ENCODE measurements around the gene BCL11B.

Gene BCL11B

DNA sequence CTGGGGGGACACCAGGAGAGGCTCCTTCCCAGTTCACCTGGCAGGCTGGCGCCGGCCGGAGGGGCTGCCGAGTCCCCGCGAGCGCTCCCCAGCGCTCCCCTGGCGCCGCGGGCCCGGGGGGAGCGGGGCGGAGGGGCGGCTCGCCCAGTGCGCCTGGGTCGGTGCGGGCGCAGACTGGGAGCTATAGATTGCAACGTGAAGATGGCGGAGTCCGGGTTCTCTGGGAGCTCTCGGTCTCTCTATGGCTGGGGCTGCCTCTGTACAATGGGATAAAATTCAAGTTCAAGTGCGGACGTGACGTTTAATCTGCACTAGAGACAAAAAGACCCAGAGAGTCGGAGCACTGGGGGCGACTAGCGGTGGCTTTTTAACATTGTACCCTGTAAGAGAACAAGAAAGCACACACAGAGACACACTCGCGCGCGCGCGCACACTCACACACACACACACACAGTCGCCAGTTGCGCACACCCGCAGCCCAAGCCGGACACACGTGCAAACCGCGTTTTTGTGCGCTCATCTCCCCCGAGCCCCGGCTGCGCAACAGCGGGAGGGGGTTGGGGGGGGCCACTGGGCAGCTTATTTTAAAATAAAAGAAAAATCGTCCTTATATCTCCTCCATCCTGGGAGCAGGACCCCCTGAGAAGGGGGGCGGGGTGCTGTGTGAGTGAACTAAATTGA is at the start of gene BCL11B:
Gene BCL11B, minus strand, starts transcription at position 247 of the 681 bp plus-strand sequence. CDS start 979 bp downstream, outside the sequence.
- Mint-ChIP-seq H3K4me3 (peak within 1 kb of the TSS; percentile 95), H3K4me1 (ENCODE audit: low read depth) (peaks cover 48% of the 10 kb centered on the region), H3K36me3 (ENCODE audit: low read depth) (peaks cover 21% of the 10 kb centered on the region), H3K27me3 (peaks cover 19% of the 10 kb centered on the region), H3K27ac (peak within 1 kb of the TSS; percentile 97), H3K9me3 (no peaks in the 10 kb centered on the region)

DNA sequence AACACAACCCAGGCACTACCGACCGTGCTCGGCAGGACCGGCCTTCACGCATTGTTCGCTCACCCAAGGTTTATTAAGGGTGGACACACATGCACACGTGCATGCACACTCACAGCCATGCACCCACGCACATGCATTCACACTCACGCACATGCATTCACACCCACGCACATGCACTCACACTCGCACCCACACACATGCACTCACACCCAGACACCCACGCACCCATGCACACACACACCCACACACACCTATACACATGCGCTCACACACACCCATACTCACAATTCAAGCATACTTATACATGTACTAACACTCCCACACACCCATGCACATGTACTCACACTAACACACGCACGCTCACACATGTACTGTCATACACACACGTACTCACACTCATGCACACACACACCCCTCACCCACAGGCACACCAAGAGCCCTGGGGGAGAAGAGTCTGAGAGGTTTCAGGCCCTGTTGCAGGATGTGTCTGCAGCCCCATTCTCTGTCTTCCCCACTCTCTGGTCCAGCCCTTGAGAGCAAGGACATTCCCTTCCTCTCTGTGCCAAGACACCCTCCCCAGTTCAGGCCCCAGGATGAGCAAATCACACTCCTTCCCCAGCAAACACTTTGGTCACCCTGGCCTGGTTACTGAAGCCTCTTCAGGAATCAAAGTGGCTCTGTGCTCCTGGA is 49.4 kb upstream of the BCL11B start:
- Mint-ChIP-seq H3K27ac (no peak overlapping the region), H3K9me3 (no peaks in the 10 kb centered on the region), H3K27me3 (no peaks in the 10 kb centered on the region), H3K36me3 (ENCODE audit: low read depth) (no peaks in the 10 kb centered on the region), H3K4me1 (ENCODE audit: low read depth) (peaks cover 8% of the 10 kb centered on the region), H3K4me3 (no peak overlapping the region)

DNA sequence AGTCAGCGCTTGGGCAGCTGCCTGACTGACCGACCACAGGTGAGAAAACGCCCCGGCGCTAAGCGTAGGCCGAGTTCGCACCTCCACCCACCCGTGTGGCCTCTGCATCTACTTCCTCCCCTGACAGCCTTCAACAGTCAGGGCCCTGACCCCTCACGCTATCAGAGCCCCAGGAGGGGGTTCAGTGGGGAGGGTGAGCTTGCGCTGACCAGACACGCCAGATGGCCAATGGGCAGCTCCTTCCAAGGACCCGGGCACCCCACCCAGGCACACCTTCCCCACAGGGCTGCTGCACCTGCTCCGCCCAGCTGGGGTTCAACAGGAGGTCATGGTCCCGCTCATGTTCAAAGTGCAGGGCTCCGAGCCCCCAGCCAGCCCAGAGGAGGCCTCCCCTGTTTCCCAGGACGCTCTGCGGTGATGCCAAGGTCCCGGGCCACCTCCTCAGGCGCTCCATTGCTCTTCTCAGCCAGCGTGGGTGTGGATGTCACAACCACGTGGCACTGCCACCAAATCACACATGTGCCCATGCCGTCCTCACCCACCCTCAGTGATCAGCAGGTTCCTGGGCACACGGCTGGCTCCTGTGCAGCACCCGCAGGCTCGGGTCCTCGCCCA is 48.7 kb upstream of the BCL11B start:
- Mint-ChIP-seq H3K9me3 (no peaks in the 10 kb centered on the region), H3K27ac (no peak overlapping the region), H3K27me3 (no peaks in the 10 kb centered on the region), H3K36me3 (ENCODE audit: low read depth) (no peaks in the 10 kb centered on the region), H3K4me3 (no peak overlapping the region), H3K4me1 (ENCODE audit: low read depth) (peaks cover 8% of the 10 kb centered on the region)

DNA sequence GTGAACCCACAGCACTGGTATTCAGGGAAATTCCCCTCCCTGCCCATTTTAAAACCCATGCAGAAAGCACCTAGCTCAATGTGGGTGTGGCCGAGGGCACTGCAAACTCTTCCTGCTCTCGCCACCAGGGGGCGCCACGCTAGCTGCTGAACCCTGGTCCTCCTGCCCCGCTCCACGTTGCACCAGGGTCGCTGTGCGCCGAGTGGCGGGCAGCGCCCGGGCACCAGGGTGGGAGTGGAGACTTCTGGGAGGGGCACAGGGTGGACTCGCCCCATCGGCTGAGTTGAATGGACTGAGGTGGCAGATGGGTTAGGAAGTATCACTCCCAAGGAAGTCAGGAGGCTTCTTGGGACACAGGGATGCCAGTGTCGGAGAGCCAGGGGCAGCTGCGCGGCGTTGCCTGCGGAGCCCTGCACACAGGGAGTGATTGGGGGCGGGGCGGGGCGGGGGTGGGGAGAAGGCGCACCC is 48.1 kb upstream of the BCL11B start:
- Mint-ChIP-seq H3K27ac (no peak overlapping the region), H3K4me3 (no peak overlapping the region), H3K36me3 (ENCODE audit: low read depth) (no peaks in the 10 kb centered on the region), H3K4me1 (ENCODE audit: low read depth) (peaks cover 8% of the 10 kb centered on the region), H3K27me3 (no peaks in the 10 kb centered on the region), H3K9me3 (no peaks in the 10 kb centered on the region)

DNA sequence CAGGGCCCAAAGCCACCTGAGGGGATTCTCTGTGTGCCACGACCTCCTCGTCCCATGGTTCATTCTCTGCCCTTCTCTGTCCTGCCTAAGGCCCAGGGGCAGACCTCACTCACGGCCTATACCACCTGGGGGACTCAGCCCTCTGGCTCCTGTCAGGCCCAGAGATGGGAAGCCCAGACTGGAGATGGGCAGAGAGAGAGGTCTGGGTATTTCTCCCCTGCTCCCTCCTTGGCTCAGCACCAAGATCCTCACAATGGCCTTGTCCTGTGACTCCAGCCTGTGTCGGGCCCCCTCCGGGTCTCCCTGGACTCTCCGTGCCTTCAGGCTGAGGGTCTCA is 46.9 kb upstream of the BCL11B start:
- H3K27me3 Mint-ChIP-seq = peaks cover 3% of the 10 kb centered on the region
- no peaks in the 10 kb centered on the region for H3K9me3 Mint-ChIP-seq
- peaks cover 8% of the 10 kb centered on the region for H3K4me1 Mint-ChIP-seq (ENCODE audit: low read depth)
- no peaks in the 10 kb centered on the region for H3K36me3 Mint-ChIP-seq (ENCODE audit: low read depth)
- no peak overlapping the region for H3K27ac Mint-ChIP-seq
- H3K4me3 Mint-ChIP-seq = no peak overlapping the region

DNA sequence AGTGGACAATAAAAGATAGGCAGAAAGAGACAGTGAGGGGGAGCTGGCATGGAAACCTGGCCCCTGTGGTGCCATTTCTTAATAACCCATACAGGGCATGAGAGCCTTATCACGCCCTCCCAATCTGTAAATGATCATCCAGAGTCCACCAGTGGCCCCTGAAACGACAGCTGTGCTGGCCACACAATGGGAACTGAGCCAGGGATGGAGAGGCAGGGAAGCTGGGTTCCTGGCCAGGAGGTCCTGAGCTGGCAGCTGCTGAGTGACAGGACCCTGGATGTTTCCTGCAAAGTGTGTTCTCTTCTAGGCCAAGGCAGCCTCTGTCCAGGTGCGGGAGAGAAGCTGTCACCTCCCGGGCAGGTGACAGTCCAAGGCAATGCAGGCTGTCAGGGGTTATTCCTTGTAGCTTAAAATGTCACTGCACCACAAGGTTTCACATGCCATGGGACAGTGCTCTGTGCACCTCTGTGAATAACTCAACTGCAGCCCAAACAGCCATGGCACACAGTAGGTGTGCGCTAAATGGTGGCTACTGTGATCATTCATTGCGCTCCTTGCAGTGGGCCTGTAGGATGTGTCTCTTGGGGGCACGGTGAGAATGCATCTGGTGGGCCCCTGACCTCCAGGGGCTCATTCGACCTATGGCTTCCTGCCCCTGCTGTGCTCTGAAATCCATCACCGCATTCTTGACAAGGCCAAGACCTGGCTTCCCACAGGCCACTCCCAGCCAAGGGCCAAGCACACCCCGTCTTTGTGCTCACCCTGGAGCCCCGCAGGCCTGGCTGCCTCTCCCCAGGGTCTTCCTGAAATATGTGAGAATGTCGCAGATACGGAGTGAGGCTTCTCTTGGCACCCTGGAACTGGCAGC is 46.3 kb upstream of the BCL11B start:
- Mint-ChIP-seq H3K4me1 (ENCODE audit: low read depth) (peaks cover 8% of the 10 kb centered on the region), H3K27ac (no peak overlapping the region), H3K9me3 (no peaks in the 10 kb centered on the region), H3K4me3 (no peak overlapping the region), H3K36me3 (ENCODE audit: low read depth) (no peaks in the 10 kb centered on the region), H3K27me3 (peaks cover 3% of the 10 kb centered on the region)

DNA sequence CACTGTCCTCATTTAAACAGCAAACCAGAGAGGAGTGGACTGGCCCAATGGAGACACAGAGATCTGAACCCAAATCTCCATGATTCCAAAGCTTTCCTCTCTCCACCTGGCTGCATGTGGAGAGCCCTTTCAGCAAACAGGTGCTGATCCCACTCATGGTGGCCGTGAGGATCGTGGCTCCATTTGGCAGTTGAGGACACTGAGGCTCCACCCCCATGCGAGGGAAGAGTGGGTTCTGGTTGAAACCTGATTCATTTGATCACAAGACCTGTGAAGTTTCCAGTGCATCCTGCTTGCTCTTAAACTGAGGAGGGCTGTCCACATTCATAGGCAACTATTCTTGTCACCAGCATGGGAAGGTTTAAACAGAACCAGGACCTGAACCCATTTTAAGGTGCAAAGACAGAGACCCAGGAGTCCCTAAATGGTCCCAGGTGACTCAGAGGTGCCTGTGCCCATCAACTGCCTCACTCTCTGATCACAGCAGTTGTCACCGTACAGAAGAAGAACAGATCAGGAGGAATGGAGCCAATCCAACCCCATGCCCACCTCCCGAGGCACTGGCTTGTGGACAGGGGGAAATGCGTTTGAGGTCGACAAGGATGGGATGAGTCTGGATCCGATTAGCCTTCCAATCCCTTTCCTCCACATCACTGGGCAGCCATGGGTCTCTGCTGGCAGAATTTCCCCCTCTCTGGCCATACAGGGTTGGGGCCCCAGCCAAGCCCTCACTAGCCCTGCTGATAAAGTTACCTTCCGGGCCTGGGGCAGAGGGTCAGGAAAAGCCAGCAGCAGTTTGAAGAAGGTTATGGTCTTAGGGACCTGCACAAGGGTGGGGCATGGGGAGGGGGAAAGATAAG is 45.5 kb upstream of the BCL11B start:
- H3K9me3 Mint-ChIP-seq = no peaks in the 10 kb centered on the region
- H3K36me3 Mint-ChIP-seq (ENCODE audit: low read depth) = no peaks in the 10 kb centered on the region
- H3K27me3 Mint-ChIP-seq = peaks cover 3% of the 10 kb centered on the region
- H3K4me3 Mint-ChIP-seq = no peak overlapping the region
- H3K27ac Mint-ChIP-seq = no peak overlapping the region
- peaks cover 8% of the 10 kb centered on the region for H3K4me1 Mint-ChIP-seq (ENCODE audit: low read depth)

DNA sequence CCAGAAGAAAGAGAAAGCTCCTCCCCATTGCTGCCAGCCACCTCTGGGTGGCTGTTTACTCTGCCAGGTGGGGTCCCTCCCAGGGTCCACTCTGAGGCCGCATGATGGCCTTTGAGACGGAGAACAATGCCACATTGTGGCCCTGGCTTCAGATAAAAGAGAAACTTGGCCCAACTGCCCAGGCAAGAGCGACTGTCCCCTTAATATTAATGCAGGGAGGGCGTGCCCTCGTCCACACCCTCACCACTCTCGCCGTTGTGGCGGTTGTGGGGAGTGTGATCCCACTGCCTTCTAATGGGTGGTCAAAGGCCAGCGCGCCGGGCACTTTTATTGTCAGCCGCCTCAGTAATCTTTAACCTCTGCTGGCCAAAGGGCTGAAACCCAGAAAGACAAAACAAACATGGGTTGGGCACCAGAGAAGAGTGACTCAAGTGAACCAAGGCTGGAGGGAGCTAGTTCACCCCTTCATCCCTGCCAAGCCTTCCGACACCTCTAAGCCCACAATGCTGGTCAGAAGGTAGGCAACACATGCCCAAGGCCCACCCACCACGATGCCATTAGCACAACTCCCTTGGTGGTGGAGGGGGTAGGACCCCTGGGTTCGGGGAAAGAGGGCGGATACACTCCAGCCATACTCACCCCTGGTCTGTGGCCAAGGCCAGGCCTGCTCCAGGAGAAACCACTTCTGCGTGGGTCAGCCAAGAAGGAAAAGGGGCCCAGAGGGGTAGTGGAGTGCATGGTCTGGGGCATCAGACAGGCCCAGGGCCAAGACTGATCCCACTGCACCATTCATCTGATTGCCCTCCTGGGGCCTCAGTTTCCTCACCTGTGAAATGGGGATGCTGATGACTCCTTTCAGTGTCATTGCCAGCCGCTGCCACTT is 44.5 kb upstream of the BCL11B start:
- Mint-ChIP-seq H3K4me1 (ENCODE audit: low read depth) (peaks cover 8% of the 10 kb centered on the region), H3K9me3 (no peaks in the 10 kb centered on the region), H3K4me3 (no peak overlapping the region), H3K36me3 (ENCODE audit: low read depth) (no peaks in the 10 kb centered on the region), H3K27ac (no peak overlapping the region), H3K27me3 (peaks cover 3% of the 10 kb centered on the region)

DNA sequence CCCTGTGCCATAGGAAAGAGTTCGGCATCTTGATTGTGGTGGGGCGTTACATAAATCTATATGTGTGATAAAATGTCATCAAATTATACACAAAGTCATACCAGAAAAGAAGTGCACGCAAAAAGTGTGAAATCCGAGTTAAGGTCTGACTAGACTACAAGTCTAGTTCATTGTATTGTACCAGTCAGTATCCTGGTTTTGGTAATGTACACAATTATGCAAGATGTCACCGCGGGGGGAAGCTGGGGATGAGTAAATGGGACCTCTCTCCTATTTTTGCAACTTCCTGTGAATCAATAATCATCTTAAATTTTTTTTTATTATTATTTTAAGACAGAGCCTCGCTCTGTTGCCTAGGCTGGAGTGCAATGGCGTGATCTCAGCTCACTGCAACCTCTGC is 43.2 kb upstream of the BCL11B start:
- Mint-ChIP-seq H3K4me3 (no peak overlapping the region), H3K27ac (no peak overlapping the region)

DNA sequence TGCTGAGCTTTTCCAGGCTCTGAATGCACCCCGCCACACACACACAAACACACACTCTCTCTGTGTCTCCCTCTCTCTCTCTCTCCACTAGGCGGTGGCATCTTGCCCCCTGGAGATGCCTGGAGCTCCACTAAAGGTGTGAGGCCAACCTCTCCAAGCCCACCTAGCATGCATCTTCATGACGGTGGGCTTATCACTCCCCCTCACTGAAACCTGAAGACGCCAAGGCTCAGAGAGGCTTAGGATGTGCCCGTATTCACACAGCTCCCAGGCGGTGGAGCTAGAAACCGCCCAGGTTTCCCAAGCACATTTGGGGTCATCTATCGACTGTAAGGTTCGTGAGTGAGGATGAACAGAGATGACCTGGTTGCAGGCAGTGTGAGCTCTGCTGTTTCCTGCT is 42.6 kb upstream of the BCL11B start:
- Mint-ChIP-seq H3K27me3 (peaks cover 3% of the 10 kb centered on the region), H3K9me3 (peaks cover 4% of the 10 kb centered on the region), H3K4me3 (no peak overlapping the region), H3K27ac (no peak overlapping the region), H3K36me3 (ENCODE audit: low read depth) (no peaks in the 10 kb centered on the region), H3K4me1 (ENCODE audit: low read depth) (peaks cover 1% of the 10 kb centered on the region)

More for the DNA sequence above, 43.2 kb upstream of the BCL11B start:
- Mint-ChIP-seq H3K4me1 (ENCODE audit: low read depth) (peaks cover 4% of the 10 kb centered on the region), H3K9me3 (peaks cover 4% of the 10 kb centered on the region), H3K36me3 (ENCODE audit: low read depth) (no peaks in the 10 kb centered on the region), H3K27me3 (peaks cover 3% of the 10 kb centered on the region)

DNA sequence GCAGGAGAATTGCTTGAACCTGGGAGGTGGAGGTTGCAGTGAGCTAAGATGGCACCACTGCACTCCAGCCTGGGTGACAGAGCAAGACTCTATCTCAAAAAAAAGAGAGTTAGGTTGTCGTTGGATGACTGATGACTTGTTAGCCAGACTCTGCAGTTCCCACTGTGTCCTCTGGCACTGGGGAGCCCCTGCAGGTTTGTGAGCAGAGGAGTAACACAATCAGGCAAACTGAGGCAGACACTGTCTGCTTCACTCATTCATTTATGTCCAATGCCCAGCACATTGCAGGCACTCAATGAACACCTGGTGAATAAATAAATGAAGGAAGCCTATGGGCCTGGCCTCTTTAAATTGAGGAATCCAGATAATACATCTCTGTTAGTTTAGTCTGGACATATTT is 41.2 kb upstream of the BCL11B start:
- no peak overlapping the region for H3K4me3 Mint-ChIP-seq
- H3K27me3 Mint-ChIP-seq = peaks cover 3% of the 10 kb centered on the region
- no peaks in the 10 kb centered on the region for H3K36me3 Mint-ChIP-seq (ENCODE audit: low read depth)
- H3K9me3 Mint-ChIP-seq = peaks cover 4% of the 10 kb centered on the region
- no peak overlapping the region for H3K27ac Mint-ChIP-seq
- H3K4me1 Mint-ChIP-seq (ENCODE audit: low read depth) = no peaks in the 10 kb centered on the region

DNA sequence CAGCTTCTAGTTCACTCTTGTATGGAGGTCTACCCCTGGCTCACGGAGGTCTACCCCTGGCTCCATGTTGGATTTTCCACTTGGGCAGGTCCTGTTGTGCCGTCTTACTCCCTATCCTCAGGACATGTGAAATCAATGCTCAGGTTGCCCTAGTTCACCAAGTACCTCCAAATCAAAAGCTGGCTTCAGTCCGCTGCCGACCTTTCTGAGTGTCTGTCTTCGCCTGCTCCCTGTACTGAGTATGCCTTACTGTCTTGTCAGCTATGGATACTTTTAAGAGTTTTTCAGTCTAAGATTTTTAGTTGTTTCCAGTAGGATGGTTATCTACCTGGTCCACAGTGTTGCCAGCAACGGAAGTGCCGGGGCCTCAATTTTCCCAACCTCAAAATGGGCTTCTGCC is 40.1 kb upstream of the BCL11B start:
- peaks cover 4% of the 10 kb centered on the region for H3K9me3 Mint-ChIP-seq
- no peak overlapping the region for H3K27ac Mint-ChIP-seq
- H3K36me3 Mint-ChIP-seq (ENCODE audit: low read depth) = no peaks in the 10 kb centered on the region
- H3K4me1 Mint-ChIP-seq (ENCODE audit: low read depth) = no peaks in the 10 kb centered on the region
- H3K27me3 Mint-ChIP-seq = peaks cover 3% of the 10 kb centered on the region
- H3K4me3 Mint-ChIP-seq = no peak overlapping the region

DNA sequence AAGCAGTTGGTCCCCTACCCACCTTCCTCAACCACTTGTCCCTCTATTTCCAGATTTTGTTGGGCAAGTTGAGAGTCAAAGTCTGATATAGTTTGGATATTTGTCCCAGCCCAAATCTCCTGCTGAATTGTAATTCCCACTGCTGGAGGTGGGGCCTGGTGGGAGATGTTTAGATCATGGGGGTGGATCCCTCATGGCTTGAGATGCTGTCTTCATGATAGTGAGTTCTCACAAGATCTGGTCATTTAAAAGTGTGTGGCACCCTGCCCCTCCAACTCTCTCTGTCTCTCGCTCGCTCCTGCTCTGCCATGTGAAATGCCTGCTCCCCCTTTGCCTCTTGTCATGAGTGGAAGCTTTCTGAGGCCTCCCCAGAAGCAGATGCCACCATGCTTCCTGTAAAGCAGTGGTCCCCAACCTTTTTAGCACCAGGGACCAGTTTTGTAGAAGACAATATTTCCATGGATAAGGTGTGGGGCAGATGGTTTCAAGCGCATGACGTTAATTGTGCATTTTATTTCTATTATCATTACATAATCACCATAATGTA is 37.3 kb upstream of the BCL11B start:
- no peaks in the 10 kb centered on the region for H3K36me3 Mint-ChIP-seq (ENCODE audit: low read depth)
- H3K9me3 Mint-ChIP-seq = peaks cover 5% of the 10 kb centered on the region
- no peak overlapping the region for H3K27ac Mint-ChIP-seq
- H3K4me1 Mint-ChIP-seq (ENCODE audit: low read depth) = no peaks in the 10 kb centered on the region
- H3K27me3 Mint-ChIP-seq = no peaks in the 10 kb centered on the region
- no peak overlapping the region for H3K4me3 Mint-ChIP-seq

Data from stimulated activated naive CD8-positive, alpha-beta T cell treated with anti-CD3 and anti-CD28 coated beads, Interleukin-15, Interleukin-2, amounts not matched to agents 100 ng/mL and 50 ng/mL, for 24 hours (primary cell).